ENCODE data around the gene AGBL4.
A peak's percentile ranks its signal among the peaks of the same experiment; 100 is the strongest.

Gene AGBL4

DNA sequence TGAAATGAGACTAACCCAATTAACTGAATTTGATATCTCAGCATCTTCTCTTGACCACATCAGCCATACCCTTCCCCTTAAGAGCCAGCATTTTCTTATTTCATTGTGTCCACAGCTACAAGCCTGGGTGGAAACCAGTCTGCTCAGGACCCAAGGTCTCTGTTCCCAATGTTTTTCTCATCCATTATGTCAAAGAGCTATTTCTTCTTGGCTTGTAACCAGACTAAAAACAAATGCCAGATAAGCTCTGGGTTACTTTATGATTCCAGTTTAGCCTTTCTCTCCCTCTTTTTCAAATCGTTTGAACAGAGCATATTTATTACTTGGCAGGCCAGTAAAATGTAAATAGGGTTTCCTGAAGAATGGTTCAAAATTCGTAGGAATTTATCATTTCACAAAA lies 1442.5 kb downstream of the AGBL4 start:
- DNase-seq (ENCODE audit: low spot score): no peak

GRCh38 chr1:48576565-48576964 lies 1447.2 kb downstream of the AGBL4 start:
- no peak for DNase-seq (ENCODE audit: low spot score)

GRCh38 chr1:48572646-48573258 lies 1451.0 kb downstream of the AGBL4 start:
- DNase-seq (ENCODE audit: low spot score): peak; percentile 74

GRCh38 chr1:48572134-48572533 lies 1451.6 kb downstream of the AGBL4 start:
- no peak for DNase-seq (ENCODE audit: low spot score)

DNA sequence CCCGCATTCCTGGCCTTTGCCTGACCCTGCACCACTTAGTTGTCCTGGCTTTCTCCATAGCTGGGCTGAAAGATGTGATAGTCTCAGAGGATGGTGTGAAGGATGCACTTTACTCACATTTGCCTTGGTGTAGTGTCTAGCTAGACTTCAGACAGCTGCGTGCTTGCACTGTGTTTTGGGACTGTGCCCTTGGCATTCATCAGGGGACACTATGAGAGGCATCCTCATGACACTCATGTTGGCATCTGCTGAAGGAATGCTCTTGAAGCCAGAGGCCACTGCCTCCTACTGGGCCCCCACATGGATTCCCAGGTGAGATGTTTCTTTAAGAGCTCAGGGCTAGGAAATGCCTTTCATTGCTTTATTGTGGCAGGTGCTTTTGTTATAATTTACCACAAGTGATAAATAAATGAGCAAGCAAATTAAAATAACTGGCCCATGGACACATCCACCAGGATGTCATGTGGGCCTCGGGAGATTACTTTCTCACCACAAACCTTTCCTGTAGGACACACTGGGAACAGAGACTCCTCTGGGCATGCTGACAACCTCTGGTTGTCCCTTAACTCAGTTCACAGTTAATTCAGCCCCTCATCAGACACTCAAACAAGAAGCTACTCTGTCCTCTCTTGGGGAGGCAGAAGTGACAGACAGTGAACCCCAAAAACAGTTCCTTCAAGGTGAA lies 1452.3 kb downstream of the AGBL4 start:
- DNase-seq (ENCODE audit: low spot score): no peak

- DNase-seq (ENCODE audit: low spot score): no peak
Measured at GRCh38 chr1:48570568-48570967, 1453.2 kb downstream of the AGBL4 start.

DNA sequence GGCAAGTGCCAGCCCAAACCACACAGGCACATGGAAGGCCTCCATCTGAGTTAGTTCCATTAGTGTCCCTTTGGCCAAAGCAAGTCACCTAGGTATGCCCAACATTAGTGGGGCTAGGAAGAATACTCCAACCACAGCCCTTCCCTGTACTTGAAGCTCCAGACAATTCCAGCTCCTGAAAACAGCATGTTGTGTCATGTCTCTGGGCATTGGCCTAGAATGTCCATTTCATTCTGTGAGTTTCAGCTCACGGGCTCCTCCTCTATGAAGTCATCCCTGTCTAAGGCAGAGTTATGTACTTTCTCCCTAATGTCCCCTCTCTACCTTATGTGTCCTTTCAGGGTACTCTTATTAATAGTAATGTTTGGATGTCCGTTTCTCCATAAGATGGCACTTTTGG lies 1455.3 kb downstream of the AGBL4 start:
- DNase-seq (ENCODE audit: low spot score): no peak

DNA sequence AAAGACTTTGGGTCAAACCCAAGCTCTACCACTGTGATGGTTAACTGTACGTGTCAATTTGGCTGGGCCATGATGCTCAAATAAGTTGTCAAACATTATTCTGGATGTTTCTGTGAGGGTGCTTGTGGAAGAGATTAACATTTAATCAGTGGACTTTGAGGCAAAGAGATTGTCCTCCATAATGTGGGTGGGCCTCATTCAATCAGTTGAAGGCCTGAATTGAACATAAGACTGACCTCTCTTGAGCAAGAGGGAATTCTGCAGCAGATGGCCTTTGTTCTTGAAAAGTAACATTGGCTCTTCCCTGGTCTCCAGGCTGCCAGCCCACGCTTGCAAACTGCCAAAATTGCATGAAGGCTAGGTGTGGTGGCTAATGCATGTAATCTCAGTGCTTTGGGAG lies 1457.3 kb downstream of the AGBL4 start:
- no peak for DNase-seq (ENCODE audit: low spot score)

- DNase-seq (ENCODE audit: low spot score): peak; percentile 3
Measured at GRCh38 chr1:48563021-48563420, 1460.7 kb downstream of the AGBL4 start.

- DNase-seq (ENCODE audit: low spot score): no peak
Measured at GRCh38 chr1:48561444-48561843, 1462.3 kb downstream of the AGBL4 start.

- DNase-seq (ENCODE audit: low spot score): no peak
Measured at GRCh38 chr1:48560577-48560976, 1463.2 kb downstream of the AGBL4 start.

DNA sequence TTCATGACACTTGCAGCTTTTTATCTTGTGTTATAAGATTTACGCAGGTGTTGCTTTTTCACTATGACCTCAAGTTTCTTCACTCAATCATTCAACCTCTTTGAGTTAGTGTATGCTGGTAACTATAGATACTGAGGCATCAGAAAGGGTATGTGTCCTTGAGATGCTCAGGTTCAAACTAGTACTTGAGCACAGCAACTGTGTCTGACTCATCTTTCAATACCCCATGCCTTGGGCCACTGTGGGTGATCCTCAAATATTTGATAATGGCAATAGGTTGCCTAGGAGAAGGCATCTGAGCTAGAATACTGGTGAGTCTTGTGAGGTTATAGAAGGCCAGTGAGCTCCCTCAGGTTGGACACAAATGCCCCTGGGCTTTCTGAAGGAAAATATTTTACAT lies 1463.6 kb downstream of the AGBL4 start:
- DNase-seq (ENCODE audit: low spot score): no peak

DNA sequence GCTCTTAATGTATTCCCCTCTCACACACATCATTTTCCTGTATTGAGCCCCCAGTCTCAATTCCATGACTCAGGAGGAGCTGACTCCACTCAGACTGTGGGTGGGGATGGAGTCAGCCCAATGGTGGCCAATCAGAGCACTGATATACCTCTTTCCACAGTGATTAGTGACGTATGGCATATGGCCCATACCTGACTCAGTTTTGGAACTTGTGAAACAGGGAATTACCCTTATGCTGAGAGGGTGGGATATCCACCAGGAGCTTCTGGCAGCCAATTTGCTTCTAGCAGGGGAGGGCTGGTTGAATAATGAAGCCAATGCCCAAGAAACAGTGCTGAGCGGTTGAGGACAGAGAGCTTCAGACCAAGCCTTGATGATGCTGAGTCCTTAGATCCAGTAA lies 1465.4 kb downstream of the AGBL4 start:
- no peak for DNase-seq (ENCODE audit: low spot score)

DNA sequence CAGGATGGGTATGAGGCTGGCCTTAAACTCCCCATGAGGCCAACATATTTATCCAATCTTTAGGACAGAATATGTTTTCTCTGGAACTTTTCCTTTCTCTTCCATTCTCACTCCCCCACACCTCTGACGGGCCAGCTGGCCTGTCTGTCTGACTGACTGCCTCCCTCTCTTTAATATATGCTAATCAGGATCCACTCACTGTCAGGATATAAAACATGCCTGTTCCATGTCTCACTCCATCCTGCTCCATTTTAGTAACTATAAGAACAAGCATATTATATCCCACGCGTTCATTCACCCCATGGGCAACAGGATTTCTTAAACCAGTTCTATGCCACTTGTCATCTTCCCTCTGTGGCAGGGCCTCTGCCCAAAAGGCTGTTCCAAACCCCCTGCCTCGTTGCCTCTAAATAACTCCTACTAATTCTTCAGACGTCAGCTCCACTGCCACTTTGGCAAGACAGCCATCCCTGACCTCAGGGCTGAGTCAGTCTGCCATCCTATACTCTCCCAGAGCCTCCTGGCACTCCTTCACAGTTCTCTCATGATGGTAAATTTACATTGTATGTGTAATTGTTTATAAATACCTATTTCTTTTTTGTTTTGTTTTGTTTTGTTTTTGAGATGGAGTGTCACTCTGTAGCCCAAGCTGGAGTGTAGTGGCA lies 1467.4 kb downstream of the AGBL4 start:
- DNase-seq (ENCODE audit: low spot score): no peak

- no peak for DNase-seq (ENCODE audit: low spot score)
Measured at GRCh38 chr1:48555271-48555670, 1468.5 kb downstream of the AGBL4 start.

DNA sequence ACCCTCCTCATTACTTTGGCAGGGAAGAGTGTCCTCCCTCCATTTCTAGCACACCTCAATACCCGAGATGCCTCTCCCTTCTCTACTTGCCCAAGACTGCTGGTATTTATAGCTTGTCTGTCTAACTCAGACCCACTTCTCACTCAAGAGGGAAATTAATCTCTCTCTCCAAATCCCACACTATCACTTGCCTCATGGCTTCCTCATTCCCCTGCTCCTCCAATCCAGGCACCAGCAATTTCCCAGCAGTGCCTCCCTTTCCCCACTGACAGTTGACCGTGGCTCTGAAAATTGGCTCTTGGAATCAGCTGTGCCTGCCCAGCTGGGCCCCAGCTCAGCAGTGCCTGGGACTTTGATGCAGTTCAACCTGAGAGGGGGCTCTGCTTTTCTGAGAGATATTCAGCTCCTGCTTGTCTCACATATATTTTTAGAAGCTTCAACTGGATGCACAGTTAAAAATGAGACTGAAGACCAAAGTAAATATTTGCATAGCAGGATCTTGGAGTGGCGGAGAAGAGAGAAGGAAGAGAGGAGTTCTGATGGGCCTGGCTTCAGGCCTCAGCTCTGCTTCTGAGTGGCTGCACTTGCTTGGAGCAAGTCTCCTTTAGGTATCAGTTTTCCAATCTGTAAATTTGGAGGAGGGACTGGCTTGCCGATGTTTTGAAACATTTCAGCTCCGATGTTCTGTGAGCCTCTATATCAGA lies 1470.7 kb downstream of the AGBL4 start:
- no peak for DNase-seq (ENCODE audit: low spot score)

DNA sequence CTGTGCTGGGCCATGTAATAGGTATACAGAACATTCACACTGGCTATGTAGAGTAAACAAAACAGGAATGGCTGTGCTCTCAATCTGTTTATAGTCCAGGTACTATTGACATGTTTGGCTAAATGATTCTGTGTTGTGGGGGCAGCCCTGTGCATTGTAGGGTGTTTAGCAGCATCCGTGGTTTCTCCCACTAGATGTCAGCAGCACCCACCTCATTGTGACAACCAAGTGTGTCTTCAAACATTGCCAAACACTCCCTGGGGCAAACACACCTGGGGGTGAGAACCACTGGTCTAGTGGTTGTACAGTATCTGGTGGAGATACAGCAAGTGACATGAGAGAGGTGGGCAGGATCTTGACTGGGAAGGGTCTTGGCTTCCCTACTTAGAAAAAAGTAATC lies 1471.3 kb downstream of the AGBL4 start:
- DNase-seq (ENCODE audit: low spot score): no peak

GRCh38 chr1:48548985-48549384 lies 1474.8 kb downstream of the AGBL4 start:
- no peak for DNase-seq (ENCODE audit: low spot score)

GRCh38 chr1:48547561-48548220 lies 1476.1 kb downstream of the AGBL4 start:
- DNase-seq (ENCODE audit: low spot score): no peak

- DNase-seq (ENCODE audit: low spot score): no peak
Measured at GRCh38 chr1:48543854-48544253, 1479.9 kb downstream of the AGBL4 start.

- no peak for DNase-seq (ENCODE audit: low spot score)
Measured at GRCh38 chr1:48540587-48540986, 1483.2 kb downstream of the AGBL4 start.

GRCh38 chr1:48536477-48536876 lies 1487.3 kb downstream of the AGBL4 start:
- DNase-seq (ENCODE audit: low spot score): no peak
